GM12874 (cell line): ENCODE measurements around the gene GALNT7.

ENCODE experiments used
- TF ChIP-seq, protein P1 (sequence below): IDR thresholded peaks from 2 replicates; pipeline ENCODE4 v1.5.1; 2011; ENCODE audit warnings: low read depth, mild to moderate bottlenecking, control low read depth, low read length, moderate library complexity; ENCODE audit not compliant: insufficient read depth

Gene GALNT7

DNA sequence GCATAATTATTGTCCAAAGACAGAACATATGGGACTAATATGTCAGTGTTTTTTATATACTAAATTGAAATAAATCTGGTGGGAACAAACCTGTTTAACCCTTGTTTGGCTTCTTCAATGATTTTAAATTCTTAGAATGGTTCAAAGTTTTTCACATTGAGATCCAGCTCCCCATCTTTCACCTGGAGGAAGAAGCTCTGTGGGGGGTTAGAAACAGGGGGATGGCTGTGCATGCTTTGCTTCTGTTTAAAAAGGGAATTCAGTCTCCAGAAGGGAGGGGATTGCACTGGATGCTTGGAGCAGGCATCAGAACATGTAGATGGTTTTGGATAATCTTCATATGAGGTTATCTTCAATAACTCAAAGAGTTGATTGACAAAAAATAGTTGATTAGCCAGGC lies 72.1 kb downstream of the GALNT7 start:
- TF ChIP-seq, protein P1, sequence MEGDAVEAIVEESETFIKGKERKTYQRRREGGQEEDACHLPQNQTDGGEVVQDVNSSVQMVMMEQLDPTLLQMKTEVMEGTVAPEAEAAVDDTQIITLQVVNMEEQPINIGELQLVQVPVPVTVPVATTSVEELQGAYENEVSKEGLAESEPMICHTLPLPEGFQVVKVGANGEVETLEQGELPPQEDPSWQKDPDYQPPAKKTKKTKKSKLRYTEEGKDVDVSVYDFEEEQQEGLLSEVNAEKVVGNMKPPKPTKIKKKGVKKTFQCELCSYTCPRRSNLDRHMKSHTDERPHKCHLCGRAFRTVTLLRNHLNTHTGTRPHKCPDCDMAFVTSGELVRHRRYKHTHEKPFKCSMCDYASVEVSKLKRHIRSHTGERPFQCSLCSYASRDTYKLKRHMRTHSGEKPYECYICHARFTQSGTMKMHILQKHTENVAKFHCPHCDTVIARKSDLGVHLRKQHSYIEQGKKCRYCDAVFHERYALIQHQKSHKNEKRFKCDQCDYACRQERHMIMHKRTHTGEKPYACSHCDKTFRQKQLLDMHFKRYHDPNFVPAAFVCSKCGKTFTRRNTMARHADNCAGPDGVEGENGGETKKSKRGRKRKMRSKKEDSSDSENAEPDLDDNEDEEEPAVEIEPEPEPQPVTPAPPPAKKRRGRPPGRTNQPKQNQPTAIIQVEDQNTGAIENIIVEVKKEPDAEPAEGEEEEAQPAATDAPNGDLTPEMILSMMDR = no peak

DNA sequence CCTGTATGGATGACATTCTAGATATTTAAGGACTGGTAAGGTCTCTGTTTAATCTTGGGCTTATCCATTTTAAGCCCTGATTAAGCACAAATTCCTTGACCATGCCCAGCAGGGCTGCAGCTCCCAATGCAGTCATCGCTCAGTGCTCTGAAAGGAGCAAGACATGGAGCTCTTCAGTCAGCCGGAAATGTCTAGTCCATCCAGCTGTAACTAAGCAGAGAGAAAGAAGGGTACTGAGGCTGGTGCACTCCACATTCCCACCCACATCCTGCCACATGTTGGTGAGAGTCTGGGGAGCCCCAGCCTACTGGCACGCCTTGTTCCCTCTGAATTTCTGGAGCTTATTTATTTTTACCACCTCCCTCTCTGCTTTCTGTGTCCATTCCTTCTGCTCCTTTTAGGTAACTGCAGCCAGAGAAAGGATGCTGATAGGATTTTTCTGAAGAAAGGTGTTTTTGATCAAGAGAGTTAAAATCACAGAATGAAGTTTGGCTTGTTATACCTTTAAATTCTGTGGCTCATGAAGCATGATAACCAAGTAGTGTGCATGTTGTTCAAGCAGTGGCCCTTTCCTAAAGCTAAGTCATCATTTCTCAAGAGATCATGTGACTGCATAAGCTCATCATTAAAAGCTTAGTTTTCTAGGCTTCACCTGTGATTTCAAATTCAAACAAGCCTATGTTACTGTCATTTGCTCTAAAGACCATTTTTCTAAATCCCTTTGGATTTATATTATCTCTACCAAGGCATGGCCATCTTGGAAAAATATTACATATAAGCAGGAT lies 74.0 kb downstream of the GALNT7 start:
- TF ChIP-seq, protein P1 = no peak

DNA sequence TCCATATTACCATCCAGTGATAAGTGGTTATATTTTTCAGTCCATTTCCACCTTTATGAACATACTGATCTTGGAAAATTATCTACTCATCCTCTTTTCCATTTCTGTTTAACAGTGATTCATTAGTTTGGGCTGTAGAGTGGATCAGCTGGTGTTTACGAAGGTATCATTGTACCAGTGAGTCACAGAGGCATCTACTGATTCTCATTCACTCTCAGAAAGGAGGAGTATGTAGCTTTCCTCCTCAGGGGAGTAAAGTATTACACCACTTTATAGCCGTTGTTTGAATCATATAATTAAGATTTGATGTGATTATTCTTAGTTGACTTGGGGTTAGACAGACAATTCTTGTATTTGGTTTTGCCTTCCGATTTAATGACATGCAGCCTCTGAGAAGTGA lies 74.7 kb downstream of the GALNT7 start:
- TF ChIP-seq, protein P1 = no peak

DNA sequence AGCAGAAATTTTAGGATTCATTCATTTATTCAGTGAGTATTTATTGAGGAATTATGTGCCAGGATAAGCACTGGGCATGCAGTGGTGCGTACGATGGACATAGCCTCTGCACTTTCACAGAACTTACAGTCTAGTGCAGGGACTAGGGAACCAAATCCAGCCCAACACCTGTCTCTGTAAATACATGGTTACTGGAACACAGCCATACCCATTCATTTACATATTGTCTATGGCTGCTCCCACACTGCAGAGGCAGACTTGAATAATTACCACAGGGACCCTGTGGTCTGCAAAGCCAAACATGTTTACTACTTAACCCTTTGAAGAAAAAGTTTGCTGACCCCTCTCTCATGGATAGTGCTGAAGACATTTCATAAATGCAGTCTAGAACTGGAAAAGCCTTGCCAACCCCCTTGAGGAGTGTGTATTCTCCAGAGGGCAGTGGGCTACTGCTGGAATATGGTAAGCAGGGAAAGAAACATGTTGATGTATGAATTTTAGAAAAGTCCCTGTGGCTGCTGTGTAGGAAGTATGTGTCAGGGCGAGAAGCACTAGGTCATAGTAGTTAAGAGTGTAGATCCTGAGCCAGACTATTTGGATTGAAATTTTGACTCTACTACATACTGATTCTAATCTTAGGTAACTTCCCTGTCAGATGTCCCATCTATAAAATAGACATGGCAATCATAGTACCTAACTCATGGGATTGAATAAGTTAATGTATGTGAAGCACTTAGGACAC lies 75.5 kb downstream of the GALNT7 start:
- TF ChIP-seq, protein P1 = no peak

DNA sequence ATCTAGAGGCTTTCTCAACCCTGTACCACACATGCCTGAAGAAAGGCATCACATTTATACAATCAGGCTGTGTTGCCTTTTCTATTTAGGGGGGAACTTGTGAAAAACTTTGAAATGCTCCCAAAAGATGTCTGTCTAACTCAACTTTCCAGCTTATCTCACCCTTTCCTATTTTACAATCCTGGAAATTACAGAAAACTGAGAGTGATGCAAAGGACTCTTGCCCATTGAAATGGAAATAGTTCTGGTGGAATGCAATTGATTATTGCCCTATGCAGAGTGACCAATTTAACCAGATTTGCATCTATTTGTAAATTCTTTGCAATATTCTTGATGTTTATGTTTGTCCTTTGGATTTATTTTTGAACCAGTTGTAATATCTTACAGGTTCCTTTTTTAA lies 77.3 kb downstream of the GALNT7 start:
- TF ChIP-seq, protein P1 = no peak

DNA sequence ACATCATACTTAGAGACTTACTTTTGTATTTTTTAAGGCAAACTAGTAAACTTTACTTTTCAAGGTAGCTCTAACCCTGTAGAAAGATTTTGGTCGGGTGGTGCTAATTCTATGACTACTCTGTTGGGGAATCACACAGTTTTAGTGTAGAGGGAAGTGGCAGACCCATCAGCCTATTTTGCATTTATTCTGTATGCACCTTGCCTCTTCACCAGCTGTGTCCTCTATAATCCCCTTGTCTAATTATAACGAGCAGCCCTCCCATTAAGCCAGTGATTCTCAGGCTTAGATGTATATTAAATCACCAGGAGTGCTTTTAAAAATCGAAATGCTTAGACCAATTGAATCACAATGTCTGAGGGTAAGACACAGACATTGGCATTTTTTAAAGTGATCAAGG lies 78.1 kb downstream of the GALNT7 start:
- TF ChIP-seq, protein P1 = no peak

DNA sequence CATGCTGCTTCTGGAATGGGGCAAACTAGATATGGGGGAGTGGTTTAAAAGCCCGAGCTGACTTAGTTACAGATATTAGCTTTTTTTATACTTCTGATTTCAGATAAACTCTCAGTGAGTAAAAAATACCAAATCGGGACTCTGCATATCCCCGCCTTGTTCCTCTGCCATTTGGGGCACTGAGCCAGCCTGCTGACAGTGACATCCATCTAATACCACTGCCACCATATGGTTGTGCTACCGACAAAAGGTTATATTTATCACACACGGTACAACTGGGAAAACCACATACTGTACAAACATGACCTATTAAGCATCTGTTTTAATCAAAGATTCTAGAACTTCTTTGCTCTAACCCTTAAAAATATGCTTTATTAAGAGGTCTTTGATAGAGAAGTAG lies 78.7 kb downstream of the GALNT7 start:
- TF ChIP-seq, protein P1 = no peak
